SU-DHL-6 (cell line): ENCODE measurements around the gene KAT2B.

Source experiments
- EZH2phosphoT487 ChIP-seq: fragments of 200-600 bp; sonication (generic), shearing (Covaris generic); conservative IDR thresholded peaks from 2 replicates; pipeline ENCODE4 v1.6.1; 2018; ENCODE audit warnings: mild to moderate bottlenecking, antibody characterized with exemption, low read length, moderate library complexity, mixed read lengths
- TF ChIP-seq, protein P1 (sequence below): fragments of 200-600 bp; sonication (generic); IDR thresholded peaks from one replicate; pipeline ENCODE4 v1.5.1; 2017; ENCODE audit warnings: antibody characterized with exemption, mild to moderate bottlenecking, low read length, moderate library complexity; ENCODE audit not compliant: insufficient read depth, poor library complexity, severe bottlenecking

DNA sequence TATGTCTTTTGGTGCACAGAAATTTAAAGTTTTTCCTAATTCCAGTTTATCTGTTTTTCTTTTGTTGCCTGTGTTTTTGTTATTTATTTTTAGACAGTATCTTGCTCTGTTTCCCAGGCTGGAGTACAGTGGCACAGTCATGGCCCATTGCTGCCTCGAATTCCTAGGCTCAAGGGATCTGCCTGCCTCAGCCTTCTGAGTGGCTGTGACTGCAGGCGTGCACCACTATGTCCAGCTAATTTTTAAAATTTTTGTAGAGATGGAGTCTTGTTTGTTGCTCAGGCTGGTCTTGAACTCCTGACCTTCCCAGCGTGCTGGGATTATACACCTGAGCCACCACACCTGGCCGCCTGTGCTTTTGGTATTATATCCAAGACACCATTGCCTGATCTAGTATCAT, 22.8 kb downstream of the KAT2B start:
- TF ChIP-seq, protein P1, sequence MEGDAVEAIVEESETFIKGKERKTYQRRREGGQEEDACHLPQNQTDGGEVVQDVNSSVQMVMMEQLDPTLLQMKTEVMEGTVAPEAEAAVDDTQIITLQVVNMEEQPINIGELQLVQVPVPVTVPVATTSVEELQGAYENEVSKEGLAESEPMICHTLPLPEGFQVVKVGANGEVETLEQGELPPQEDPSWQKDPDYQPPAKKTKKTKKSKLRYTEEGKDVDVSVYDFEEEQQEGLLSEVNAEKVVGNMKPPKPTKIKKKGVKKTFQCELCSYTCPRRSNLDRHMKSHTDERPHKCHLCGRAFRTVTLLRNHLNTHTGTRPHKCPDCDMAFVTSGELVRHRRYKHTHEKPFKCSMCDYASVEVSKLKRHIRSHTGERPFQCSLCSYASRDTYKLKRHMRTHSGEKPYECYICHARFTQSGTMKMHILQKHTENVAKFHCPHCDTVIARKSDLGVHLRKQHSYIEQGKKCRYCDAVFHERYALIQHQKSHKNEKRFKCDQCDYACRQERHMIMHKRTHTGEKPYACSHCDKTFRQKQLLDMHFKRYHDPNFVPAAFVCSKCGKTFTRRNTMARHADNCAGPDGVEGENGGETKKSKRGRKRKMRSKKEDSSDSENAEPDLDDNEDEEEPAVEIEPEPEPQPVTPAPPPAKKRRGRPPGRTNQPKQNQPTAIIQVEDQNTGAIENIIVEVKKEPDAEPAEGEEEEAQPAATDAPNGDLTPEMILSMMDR = no peak
- no peak for TF ChIP-seq EZH2phosphoT487
